ENCODE results near the gene NTRK3.

DNA sequence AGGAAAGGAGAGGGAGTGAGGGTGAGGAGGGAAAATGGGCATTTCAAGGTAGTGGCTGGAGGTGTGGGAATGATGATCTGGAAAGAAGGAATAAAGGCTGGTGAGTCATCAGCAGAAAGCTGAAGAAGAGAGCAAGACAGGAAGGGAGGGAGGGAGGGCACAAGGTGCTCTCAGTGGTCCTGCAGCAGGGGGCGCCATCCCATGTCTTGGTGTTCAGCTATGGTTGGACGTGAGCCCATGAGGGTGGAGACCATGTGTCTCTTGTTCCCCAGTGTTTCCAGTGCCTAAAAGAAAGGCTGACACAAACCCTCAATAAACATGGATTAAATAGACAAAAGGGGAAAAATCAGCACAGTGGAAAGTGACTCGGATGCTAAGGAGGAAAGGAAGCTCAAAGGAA is 228.5 kb downstream of the NTRK3 start:
- no peak for TF ChIP-seq PHF8 (CRISPR knock-in tag; IDR thresholded peaks at IDR 0.05)
- TF ChIP-seq YY1 (IDR thresholded peaks at IDR 0.05; ENCODE audit: insufficient read depth, insufficient replicate concordance, low read depth, low read length) = no peak
- TF ChIP-seq, protein P1, sequence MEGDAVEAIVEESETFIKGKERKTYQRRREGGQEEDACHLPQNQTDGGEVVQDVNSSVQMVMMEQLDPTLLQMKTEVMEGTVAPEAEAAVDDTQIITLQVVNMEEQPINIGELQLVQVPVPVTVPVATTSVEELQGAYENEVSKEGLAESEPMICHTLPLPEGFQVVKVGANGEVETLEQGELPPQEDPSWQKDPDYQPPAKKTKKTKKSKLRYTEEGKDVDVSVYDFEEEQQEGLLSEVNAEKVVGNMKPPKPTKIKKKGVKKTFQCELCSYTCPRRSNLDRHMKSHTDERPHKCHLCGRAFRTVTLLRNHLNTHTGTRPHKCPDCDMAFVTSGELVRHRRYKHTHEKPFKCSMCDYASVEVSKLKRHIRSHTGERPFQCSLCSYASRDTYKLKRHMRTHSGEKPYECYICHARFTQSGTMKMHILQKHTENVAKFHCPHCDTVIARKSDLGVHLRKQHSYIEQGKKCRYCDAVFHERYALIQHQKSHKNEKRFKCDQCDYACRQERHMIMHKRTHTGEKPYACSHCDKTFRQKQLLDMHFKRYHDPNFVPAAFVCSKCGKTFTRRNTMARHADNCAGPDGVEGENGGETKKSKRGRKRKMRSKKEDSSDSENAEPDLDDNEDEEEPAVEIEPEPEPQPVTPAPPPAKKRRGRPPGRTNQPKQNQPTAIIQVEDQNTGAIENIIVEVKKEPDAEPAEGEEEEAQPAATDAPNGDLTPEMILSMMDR (CRISPR knock-in tag; IDR thresholded peaks at IDR 0.05) = no peak
- TF ChIP-seq FLYWCH1 (CRISPR knock-in tag; IDR thresholded peaks at IDR 0.05) = no peak
- no peak for TF ChIP-seq HDAC6 (IDR thresholded peaks at IDR 0.05; ENCODE audit: low read depth, low read length)
- TF ChIP-seq RBM39 (IDR thresholded peaks at IDR 0.05; ENCODE audit: low read depth, low read length, poor library complexity, severe bottlenecking) = no peak
- TF ChIP-seq SIN3A (IDR thresholded peaks at IDR 0.05; ENCODE audit: borderline replicate concordance, low read depth, low read length) = no peak
- TF ChIP-seq PHF21A (CRISPR knock-in tag; IDR thresholded peaks at IDR 0.05) = no peak
- no peak for TF ChIP-seq TAF1 (CRISPR knock-in tag; IDR thresholded peaks at IDR 0.05)
- TF ChIP-seq POLR2A (IDR thresholded peaks at IDR 0.05; ENCODE audit: insufficient read depth in 1 of 2, low read depth in 2 of 2, low read length in 2 of 2) = no peak
- no peak for TF ChIP-seq CAMTA2 (CRISPR knock-in tag; IDR thresholded peaks at IDR 0.05; ENCODE audit: borderline replicate concordance)
